Measurements from ENCODE around the gene CCNQ. TPM values are rescaled to one million over a fixed set of nuclear protein-coding genes. Genes with fewer than 3 reads are reported as not detected.

The CCNQ gene
- total RNA-seq, 1 donor from 2014 or later: 15.2 TPM

GRCh38 chrX:153560000-153560399 lies 38.9 kb downstream of the CCNQ start:
- no peak overlapping the region for H2AFZ ChIP-seq (replicated peaks)
- no peaks in the 10 kb centered on the region for H3K36me3 Mint-ChIP-seq
- no peak overlapping the region for H3K9ac ChIP-seq
- H3K4me2 ChIP-seq: no peak overlapping the region
- no peaks in the 10 kb centered on the region for H3K27me3 ChIP-seq
- peaks cover 30% of the 10 kb centered on the region for H3K9me3 Mint-ChIP-seq
- H3K27ac ChIP-seq: no peak overlapping the region
- H3K4me1 ChIP-seq: no peaks in the 10 kb centered on the region
- no peaks in the 10 kb centered on the region for H3F3A ChIP-seq (ENCODE audit: low read depth)
- no peak overlapping the region for H3K4me3 ChIP-seq
- TF ChIP-seq CTCF (IDR thresholded peaks at IDR 0.05) (no peak), EZH2 (IDR thresholded peaks at IDR 0.05) (no peak), EZH2phosphoT487 (IDR thresholded peaks at IDR 0.05) (no peak)
- DNase-seq (ENCODE audit: low spot score): no peak
- H3K4me3 Mint-ChIP-seq: no peak overlapping the region
- no peak overlapping the region for H3K27ac Mint-ChIP-seq
- H3K4me1 Mint-ChIP-seq: peaks cover 5% of the 10 kb centered on the region
- H3K36me3 ChIP-seq: no peaks in the 10 kb centered on the region
- H4K20me1 ChIP-seq (ENCODE audit: low read depth): no peaks in the 10 kb centered on the region
- H3K9me3 ChIP-seq (ENCODE audit: low read depth): no peaks in the 10 kb centered on the region
- H3K79me2 ChIP-seq (ENCODE audit: low read depth): no peaks in the 10 kb centered on the region
- H3K27me3 Mint-ChIP-seq (ENCODE audit: insufficient read depth, low read depth): peaks cover 7% of the 10 kb centered on the region

- H3K36me3 ChIP-seq: no peaks in the 10 kb centered on the region
- peaks cover 28% of the 10 kb centered on the region for H3K9me3 Mint-ChIP-seq
Observed at GRCh38 chrX:153557618-153558355, 41.2 kb downstream of the CCNQ start.

GRCh38 chrX:153556767-153557166 lies 42.2 kb downstream of the CCNQ start:
- H3K4me1 ChIP-seq: no peaks in the 10 kb centered on the region
- no peak overlapping the region for H3K4me3 Mint-ChIP-seq
- DNase-seq (ENCODE audit: low spot score): no peak

More at GRCh38 chrX:153557618-153558355, 41.2 kb downstream of the CCNQ start:
- H3K79me2 ChIP-seq (ENCODE audit: low read depth): no peaks in the 10 kb centered on the region
- no peak for TF ChIP-seq EZH2 (IDR thresholded peaks at IDR 0.05)
- TF ChIP-seq CTCF (IDR thresholded peaks at IDR 0.05): no peak
- TF ChIP-seq EZH2phosphoT487 (IDR thresholded peaks at IDR 0.05): no peak
- no peaks in the 10 kb centered on the region for H3K9me3 ChIP-seq (ENCODE audit: low read depth)
- H3K27me3 Mint-ChIP-seq (ENCODE audit: insufficient read depth, low read depth): peaks cover 5% of the 10 kb centered on the region
- DNase-seq (ENCODE audit: low spot score): no peak
- H3K27ac Mint-ChIP-seq: no peak overlapping the region
- no peak overlapping the region for H3K4me3 ChIP-seq
- no peaks in the 10 kb centered on the region for H3F3A ChIP-seq (ENCODE audit: low read depth)
- H2AFZ ChIP-seq (replicated peaks): no peak overlapping the region
- H3K9ac ChIP-seq: no peak overlapping the region
- H4K20me1 ChIP-seq (ENCODE audit: low read depth): no peaks in the 10 kb centered on the region
- no peaks in the 10 kb centered on the region for H3K36me3 Mint-ChIP-seq
- H3K4me2 ChIP-seq: no peak overlapping the region
- H3K27me3 ChIP-seq: no peaks in the 10 kb centered on the region
- no peak overlapping the region for H3K27ac ChIP-seq
- no peak overlapping the region for H3K4me3 Mint-ChIP-seq
- no peaks in the 10 kb centered on the region for H3K4me1 ChIP-seq
- peaks cover 5% of the 10 kb centered on the region for H3K4me1 Mint-ChIP-seq

More at GRCh38 chrX:153556767-153557166, 42.2 kb downstream of the CCNQ start:
- no peaks in the 10 kb centered on the region for H3K36me3 Mint-ChIP-seq
- peaks cover 33% of the 10 kb centered on the region for H3K9me3 Mint-ChIP-seq
- TF ChIP-seq EZH2 (IDR thresholded peaks at IDR 0.05) (no peak), EZH2phosphoT487 (IDR thresholded peaks at IDR 0.05) (no peak), CTCF (IDR thresholded peaks at IDR 0.05) (no peak)
- H2AFZ ChIP-seq (replicated peaks): no peak overlapping the region
- H3K27ac Mint-ChIP-seq: no peak overlapping the region
- H3K36me3 ChIP-seq: no peaks in the 10 kb centered on the region
- H3K4me1 Mint-ChIP-seq: peaks cover 5% of the 10 kb centered on the region
- no peak overlapping the region for H3K27ac ChIP-seq
- no peaks in the 10 kb centered on the region for H3K9me3 ChIP-seq (ENCODE audit: low read depth)
- H3K9ac ChIP-seq: no peak overlapping the region
- H3K27me3 ChIP-seq: no peaks in the 10 kb centered on the region
- H4K20me1 ChIP-seq (ENCODE audit: low read depth): no peaks in the 10 kb centered on the region
- H3K4me2 ChIP-seq: no peak overlapping the region
- no peaks in the 10 kb centered on the region for H3F3A ChIP-seq (ENCODE audit: low read depth)
- H3K27me3 Mint-ChIP-seq (ENCODE audit: insufficient read depth, low read depth): peaks cover 3% of the 10 kb centered on the region
- H3K79me2 ChIP-seq (ENCODE audit: low read depth): no peaks in the 10 kb centered on the region
- H3K4me3 ChIP-seq: no peak overlapping the region

Data from neural progenitor cell (in vitro differentiated cells).